K562 (cell line): ENCODE data around the gene C19orf67. TPM values are rescaled to one million over a fixed set of nuclear protein-coding genes. Genes with fewer than 3 reads are reported as not detected.

Experiments
- ATAC-seq: fragments of 200-7000 bp; cut with Tn5 transposase; 3 replicates; pipeline ENCODE4 v1.9.1; 2020; ENCODE audit warnings: moderate library complexity
- BruUV-seq: library from RNA; stranded (reverse); fragments of 400-500 nt; replicated peaks from 2 replicates; lab custom pipeline; 2021; lab: Mats Ljungman, UMichigan
- CTCF ChIA-PET: fragments of 300-600 bp; formaldehyde crosslinking; extraction: SDS; loops from one replicate; lab custom pipeline; 2021; ENCODE audit warnings: low intra/inter-chr PET ratio; lab: Yijun Ruan, JAX
- POLR2A ChIA-PET: fragments of 300-600, 350-650 bp; sonication (Branson Sonifier 250); formaldehyde crosslinking; extraction: SDS; loops from one replicate; lab custom pipeline; 2021; ENCODE audit warnings: antibody characterized with exemption, inconsistent platforms; lab: Yijun Ruan, JAX
- DNase-seq, 4 experiments: peaks; one replicate each; pipeline versions ENCODE4 v3.0.0 to v3.0.0-alpha.2; 2011 to 2018; ENCODE audit warnings: low spot score in 3 of 4, mixed read lengths in 3 of 4; ENCODE audit errors: extremely low read depth in 1 of 4
- FAIRE-seq: peaks from 2 replicates; lab custom pipeline; 2011; peaks lifted over from hg19 to GRCh38; lab: Jason Lieb, UNC
- H2AFZ ChIP-seq: 2 replicates; pipeline ENCODE4 v1.6.0; 2011; ENCODE audit warnings: low read depth, low read length, control low read depth, inconsistent platforms
- H3K27ac ChIP-seq: fragments of 200-600 bp; 3 replicates; pipeline ENCODE4 v1.8.0; 2011; ENCODE audit warnings: low read depth, mild to moderate bottlenecking, control low read depth, inconsistent platforms, low read length, moderate library complexity, mixed read lengths; ENCODE audit errors: extremely low read depth
- H3K27me3 ChIP-seq, 2 experiments: fragments of 300-600 bp in 1 of 2; 2 replicates in 1 of 2; 3 replicates in 1 of 2; pipeline versions ENCODE4 v1.6.0 to v1.8.0; 2011; ENCODE audit warnings: inconsistent platforms in 2 of 2, low read length in 2 of 2, mild to moderate bottlenecking in 1 of 2, mixed read lengths in 1 of 2, moderate library complexity in 1 of 2; ENCODE audit not compliant: control insufficient read depth in 2 of 2, insufficient read depth in 2 of 2
- H3K36me3 ChIP-seq: fragments of 300-600 bp; 3 replicates; pipeline ENCODE4 v1.8.0; 2011; ENCODE audit warnings: mild to moderate bottlenecking, low read length, inconsistent platforms; ENCODE audit not compliant: control insufficient read depth, insufficient read depth
- H3K4me1 ChIP-seq, 2 experiments: fragments of 200-600 bp in 1 of 2; replicated peaks in 1 of 2; 2 replicates in 1 of 2; 3 replicates in 1 of 2; pipeline versions ENCODE4 v1.5.1 to v1.8.0; 2011; ENCODE audit warnings: inconsistent platforms in 2 of 2, low read length in 2 of 2, mild to moderate bottlenecking in 1 of 2, mixed read lengths in 1 of 2, moderate library complexity in 1 of 2; ENCODE audit not compliant: control insufficient read depth in 2 of 2, insufficient read depth in 2 of 2
- H3K4me2 ChIP-seq: 2 replicates; pipeline ENCODE4 v1.6.1; 2011; ENCODE audit warnings: low read length, control low read depth, inconsistent platforms, mixed read lengths; ENCODE audit not compliant: insufficient read depth
- H3K4me3 ChIP-seq: fragments of 200-600 bp; sonication (generic), shearing (Covaris generic); 2 replicates; pipeline ENCODE4 v1.5.1; 2016; ENCODE audit warnings: control low read depth, inconsistent platforms
- H3K79me2 ChIP-seq: fragments of 200-600 bp; 3 replicates; pipeline ENCODE4 v1.8.0; 2011; ENCODE audit warnings: low read length, inconsistent platforms; ENCODE audit not compliant: control insufficient read depth, insufficient read depth
- H3K9ac ChIP-seq, 2 experiments: 2 replicates each; pipeline versions ENCODE4 v1.6.0 to v1.6.1; 2011; ENCODE audit warnings: low read depth in 2 of 2, low read length in 2 of 2, control low read depth in 1 of 2, inconsistent platforms in 1 of 2, mild to moderate bottlenecking in 1 of 2, mixed read lengths in 1 of 2; ENCODE audit not compliant: insufficient read depth in 1 of 2
- H3K9me1 ChIP-seq: one replicate; pipeline ENCODE4 v1.6.0; 2011; ENCODE audit warnings: inconsistent platforms, mild to moderate bottlenecking, low read length, moderate library complexity; ENCODE audit not compliant: control insufficient read depth, insufficient read depth
- H3K9me3 ChIP-seq: replicated peaks from 2 replicates; pipeline ENCODE4 v1.5.1; 2011; ENCODE audit warnings: low read depth, low read length, inconsistent platforms; ENCODE audit not compliant: control insufficient read depth, insufficient read depth
- H4K20me1 ChIP-seq: replicated peaks from 2 replicates; pipeline ENCODE4 v1.6.1; 2011; ENCODE audit warnings: low read length, inconsistent platforms, mixed read lengths; ENCODE audit not compliant: control insufficient read depth, insufficient read depth
- DIDO1 ChIP-seq: fragments of 450-650 bp; IDR thresholded peaks from 2 replicates; pipeline ENCODE4 v1.6.1; 2016; ENCODE audit warnings: low read depth, missing biosample characterization, missing genetic modification characterization
- DPF2 ChIP-seq: fragments of 450-650 bp; IDR thresholded peaks from 2 replicates; pipeline ENCODE4 v1.6.1; 2016
- HMGN3 ChIP-seq: IDR thresholded peaks from 2 replicates; pipeline ENCODE4 v1.6.1; 2011; ENCODE audit warnings: borderline replicate concordance, low read depth, mild to moderate bottlenecking, mixed read lengths, low read length; ENCODE audit not compliant: insufficient read length; ENCODE audit errors: extremely low read depth
- KLF16 ChIP-seq: IDR thresholded peaks from 2 replicates; pipeline ENCODE4 v1.6.1; 2016; ENCODE audit warnings: antibody characterized with exemption
- MYNN ChIP-seq, 2 experiments: sonication (generic); formaldehyde crosslinking in 1 of 2; IDR thresholded peaks; 2 replicates each; pipeline versions ENCODE4 v1.5.0 to v1.6.1; 2016 to 2020; ENCODE audit warnings: antibody characterized with exemption in 1 of 2, missing genetic modification reagents in 1 of 2
- NFIX ChIP-seq: fragments of 250-450 bp; sonication (Bioruptor Pico); IDR thresholded peaks from 2 replicates; pipeline ENCODE4 v1.4.0; 2020; ENCODE audit warnings: low read depth, mild to moderate bottlenecking, moderate library complexity
- PML ChIP-seq: IDR thresholded peaks from 2 replicates; pipeline ENCODE4 v1.6.1; 2012; ENCODE audit warnings: low read length, inconsistent platforms
- PRPF4 ChIP-seq: fragments of 200-400 bp; formaldehyde crosslinking; IDR thresholded peaks from one replicate; pipeline ENCODE4 v1.6.1; 2017; ENCODE audit warnings: low read length, low read depth, mild to moderate bottlenecking; ENCODE audit not compliant: insufficient read depth, poor library complexity, severe bottlenecking
- RBBP5 ChIP-seq: fragments of 200-600 bp; sonication (generic); IDR thresholded peaks from 2 replicates; pipeline ENCODE4 v1.6.1; 2012; ENCODE audit warnings: borderline replicate concordance, mild to moderate bottlenecking, low read length, control low read depth, inconsistent platforms; ENCODE audit not compliant: insufficient read depth, poor library complexity, severe bottlenecking
- SP1 ChIP-seq: sonication (generic); formaldehyde crosslinking; IDR thresholded peaks from 2 replicates; pipeline ENCODE4 v1.8.1; 2022; ENCODE audit warnings: mild to moderate bottlenecking, missing genetic modification reagents
- TCFL5 ChIP-seq: fragments of 250-450 bp; sonication (Bioruptor Pico); conservative IDR thresholded peaks from 2 replicates; pipeline ENCODE4 v1.6.1; 2021; ENCODE audit warnings: mild to moderate bottlenecking, moderate library complexity, matching md5 sums
- TRIM24 ChIP-seq, 2 experiments: fragments of 450-650 bp; IDR thresholded peaks; 2 replicates each; pipeline ENCODE4 v1.6.1; 2016
- ZKSCAN1 ChIP-seq: fragments of 150-350 bp; IDR thresholded peaks from 2 replicates; pipeline ENCODE4 v1.6.1; 2016; ENCODE audit warnings: low read depth, low read length
- ZNF384 ChIP-seq: IDR thresholded peaks from 2 replicates; pipeline ENCODE4 v1.6.1; 2012; ENCODE audit warnings: low read depth, low read length, improper control_type of control experiment
- WGBS: fragments of 100-300 bp; shearing (Covaris generic); methylation state at CpG from one replicate; pipeline ENCODE4 v1.1.6; 2016; ENCODE audit warnings: low coverage, mixed read lengths; ENCODE audit not compliant: insufficient coverage; ENCODE audit errors: missing lambda C conversion rate; 5-methylcytosine and 5-hydroxymethylcytosine counted together
- in situ Hi-C: fragments of 300-500 bp; cut with MboI; formaldehyde crosslinking; loops from 4 replicates; pipeline ENCODE4 v1.15.0; 2018; ENCODE audit warnings: inconsistent platforms, mixed read lengths
- intact Hi-C: fragments of 100-400 bp; cut with micrococcal nuclease; formaldehyde crosslinking; loops from 2 replicates; pipeline ENCODE4 v1.14.2; 2022
- polyA plus RNA-seq, 8 experiments: library from polyadenylated mRNA; depleted of rRNA in 4 of 8; stranded (reverse) in 5 of 8; unstranded in 3 of 8; fragments of >200 nt; fragmentation: Nextera tagmentation in 2 of 8; fragmentation: Illumina TruSeq in 1 of 8; extraction: Ambion mirVana in 2 of 8; extraction: Trizol in 1 of 8; gene quantifications; 2 replicates each; pipeline versions ENCODE4 v1.2.1 to v1.2.3, GENCODE V29; 2011 to 2014; ENCODE audit warnings: inconsistent platforms in 1 of 8, missing spikeins in 1 of 8
- total RNA-seq, 7 experiments: library from RNA; depleted of rRNA in 6 of 7; stranded (reverse); fragments of >200 nt in 6 of 7; fragmentation: Illumina TruSeq in 2 of 7; extraction: Trizol in 2 of 7; gene quantifications; 2 replicates each; pipeline versions ENCODE4 v1.2.1 to v1.2.3, GENCODE V29; 2011 to 2021; ENCODE audit warnings: low replicate concordance in 1 of 7

The C19orf67 gene
- total and polyA plus RNA-seq, 9 of the 15 experiments (the other 6 are each of a cell fraction or from before 2014, with no cell fraction given), result 0.29 to 1.8 (median 0.51) TPM; not detected in 3

DNA sequence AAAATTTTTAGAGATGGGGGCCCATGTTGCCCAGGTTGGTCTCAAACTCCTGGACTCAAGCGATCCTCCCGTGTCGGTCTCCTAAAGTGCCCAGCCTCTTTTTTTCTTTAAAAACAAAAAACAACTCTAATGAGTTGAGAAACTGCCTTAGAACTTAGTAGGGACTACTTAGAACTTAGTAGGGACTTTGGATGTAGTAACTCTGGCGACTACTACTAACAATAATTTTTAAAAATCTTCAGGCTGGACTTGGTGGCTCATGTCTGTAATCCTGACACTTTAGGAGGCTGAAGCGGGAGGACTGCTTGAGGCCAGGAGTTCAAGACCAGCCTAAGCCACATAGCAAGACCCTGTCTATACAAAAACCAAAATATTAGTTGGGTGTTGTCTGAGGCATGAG, 515 bp upstream of the C19orf67 start:
- ChIA-PET POLR2A (no interaction called here), CTCF (no interaction called here)
- Histone ChIP-seq H3K9ac (peak overlapping the region; percentile 17 to 90; a peak in 2 of 4 replicates), H3K9me1 (no peaks in the 10 kb centered on the region), H3K4me2 (peak overlapping the region; percentile 81), H2AFZ (peak overlapping the region; percentile 79; the same call in 1 of the 2 replicates), H3K36me3 (peaks cover 25% of the 10 kb centered on the region; the same call in 2 of the 3 replicates), H3K79me2 (peaks cover 13% of the 10 kb centered on the region), H3K4me3 (peak overlapping the region; percentile 48), H3K27ac (no peak overlapping the region; the same call in 2 of the 3 replicates), H4K20me1 (no peaks in the 10 kb centered on the region), H3K9me3 (no peaks in the 10 kb centered on the region), H3K27me3 (no peaks in the 10 kb centered on the region), H3K4me1 (peaks cover 15 to 42% of the 10 kb centered on the region in 2 experiments; a peak in 4 of 5 replicates)
- no TSS peak for BruUV-seq
- DNase-seq (no peak), ATAC-seq (no peak), FAIRE-seq (no peak)
- WGBS, result 28% methylated on average over 5 of the region's 5 CpGs
- in situ Hi-C loops, result no loop called here
- intact Hi-C loops, result no loop called here
- TF ChIP-seq PML (no peak), ZKSCAN1 (peak; percentile 80; the same call in 1 of the 2 replicates), DPF2 (0 out of 2 replicates have a peak, but pooled peaks have one; percentile 3)

GRCh38 chr19:14082675-14082960, 3.0 kb downstream of the C19orf67 start:
- Histone ChIP-seq H3K4me2 (0 out of 2 replicates have a peak overlapping the region, but pooled peaks have one; percentile 75), H3K79me2 (peaks cover 9% of the 10 kb centered on the region; the same call in 1 of the 3 replicates), H3K9me3 (no peaks in the 10 kb centered on the region), H3K36me3 (peaks cover 11% of the 10 kb centered on the region; the same call in 1 of the 3 replicates), H3K4me1 (peaks cover 13 to 30% of the 10 kb centered on the region in 2 experiments; a peak in 4 of 5 replicates), H3K9ac (no peak overlapping the region)
- no TSS peak for BruUV-seq
- POLR2A ChIA-PET, result interaction anchor here (0.6 to 1.4 kb wide), 5 partner anchors 9 to 54 kb away, joined by 3 to 5 read pairs (median 4); no protein-coding TSS in a partner anchor
- intact Hi-C loops (no loop called here), in situ Hi-C loops (no loop called here)
- DNase-seq, result no peak
- ATAC-seq, result no peak
- no peak for FAIRE-seq
- TF ChIP-seq DIDO1 (tag), result no peak
- TF ChIP-seq SP1 (CRISPR knock-in tag), result no peak
- no peak for TF ChIP-seq NFIX (CRISPR knock-in tag)
- no peak for TF ChIP-seq TRIM24 (IDR thresholded peaks at IDR 0.05)
- 0 out of 2 replicates have a peak, but pooled peaks have one; percentile 24 for TF ChIP-seq ZNF384
- no peak for TF ChIP-seq PRPF4
- TF ChIP-seq RBBP5, result no peak
- no peak for TF ChIP-seq TCFL5 (CRISPR knock-in tag)
- TF ChIP-seq MYNN (IDR thresholded peaks at IDR 0.05), result peak; percentile 97
- TF ChIP-seq MYNN (CRISPR knock-in tag; IDR thresholded peaks at IDR 0.05), result 0 out of 2 replicates have a peak, but pooled peaks have one; percentile 49
- no peak for TF ChIP-seq HMGN3
- no peak for TF ChIP-seq KLF16
- TF ChIP-seq, all 486 proteins: peak for 2
- H2AFZ ChIP-seq, result no peak overlapping the region
- CTCF ChIA-PET, result no interaction called here
- H3K4me3 ChIP-seq, result no peak overlapping the region
- H4K20me1 ChIP-seq, result no peaks in the 10 kb centered on the region
- 29% methylated on average over 1 of the region's 1 CpG for WGBS
- H3K27ac ChIP-seq, result no peak overlapping the region
- no peaks in the 10 kb centered on the region for H3K9me1 ChIP-seq
- H3K27me3 ChIP-seq, result no peaks in the 10 kb centered on the region
